Measurements from ENCODE around the gene ATG9B. TPM values are rescaled to one million over a fixed set of nuclear protein-coding genes. Genes with fewer than 3 reads are reported as not detected.
A peak's percentile ranks its signal among the peaks of the same experiment; 100 is the strongest.

ATG9B gene
- polyA plus RNA-seq, 1 of the 3 experiments (the other 2 are of a cell fraction) = 0.67 TPM

DNA sequence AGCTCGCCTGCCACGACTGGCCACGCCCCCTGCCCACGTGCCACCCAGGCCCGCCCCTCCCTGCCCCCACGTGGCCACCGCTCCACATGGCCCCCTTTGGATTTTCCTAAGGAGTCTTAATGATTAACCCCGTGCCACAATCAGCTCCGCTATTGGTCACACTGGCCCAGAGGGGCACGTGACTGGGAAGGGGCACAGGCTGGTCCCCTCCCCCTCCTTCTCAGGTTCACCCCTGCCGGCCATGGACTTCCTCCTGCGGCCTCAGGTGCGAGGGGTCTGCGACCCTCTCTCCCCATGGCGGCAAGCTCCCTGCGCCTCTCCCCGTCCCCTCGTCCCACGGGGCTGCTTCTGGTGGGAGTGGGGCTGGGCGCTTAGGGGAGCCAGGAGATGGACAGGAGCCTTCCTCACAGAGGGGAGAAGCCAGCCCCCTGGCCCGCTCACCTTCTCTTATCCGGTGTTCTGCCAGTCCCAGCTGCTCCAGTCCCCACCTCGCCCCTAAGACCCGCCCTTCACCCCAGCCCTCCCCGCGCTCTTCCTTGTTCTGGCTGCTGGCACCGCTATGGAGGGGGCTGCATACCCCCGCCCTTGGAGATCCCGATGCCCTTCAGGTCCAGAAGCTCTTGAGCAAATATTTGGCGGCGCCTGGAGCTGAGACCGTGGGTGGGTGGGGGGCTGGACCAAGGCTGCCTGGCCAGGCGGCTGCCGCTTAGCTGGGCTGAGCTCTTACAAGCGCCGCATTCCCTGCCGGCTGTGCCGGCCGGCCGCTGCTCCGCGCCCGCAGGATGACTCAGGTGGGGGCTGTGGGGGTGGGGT is 38.3 kb upstream of the ATG9B start:
- peaks cover 24 to 33% of the 10 kb centered on the region in 2 experiments for H3K4me1 ChIP-seq (ENCODE audit: control insufficient read depth in 1 of 2, insufficient read depth in 2 of 2, low read depth in 1 of 2, low read length in 1 of 2)
- no peak overlapping the region for H2AFZ ChIP-seq (ENCODE audit: low read depth)
- H3K9me3 ChIP-seq = no peaks in the 10 kb centered on the region
- no peak overlapping the region for H3K9ac ChIP-seq
- peaks cover 34 to 47% of the 10 kb centered on the region in 2 experiments for H3K36me3 ChIP-seq (replicated peaks in 1 of 2; ENCODE audit: control insufficient read depth in 1 of 2, insufficient read depth in 2 of 2, low read length in 1 of 2)
- 0 out of 4 replicates have a peak overlapping the region, but pooled peaks of 1 of the 2 experiments have one; percentile 13 for H3K27ac ChIP-seq (ENCODE audit: low read depth in 2 of 2, low read length in 1 of 2)
- H3K27me3 ChIP-seq (ENCODE audit: insufficient read depth) = no peaks in the 10 kb centered on the region
- no peaks in the 10 kb centered on the region for H3K9me2 ChIP-seq
- peaks cover 40% of the 10 kb centered on the region for H4K20me1 ChIP-seq (ENCODE audit: insufficient read depth)
- H3K4me2 ChIP-seq = no peak overlapping the region
- 80% methylated on average over 37 of the region's 43 CpGs for WGBS (ENCODE audit: low lambda C conversion rate)
- H3F3A ChIP-seq (replicated peaks; ENCODE audit: insufficient read depth) = no peaks in the 10 kb centered on the region
- H3K4me3 ChIP-seq (ENCODE audit: low read depth in 2 of 2, low read length in 1 of 2) = no peak overlapping the region
- POLR2A ChIA-PET = interaction anchor here (0.8 kb wide), 1 partner anchor 73 kb away, joined by 4 read pairs; no protein-coding TSS in a partner anchor
- H3K79me2 ChIP-seq (ENCODE audit: insufficient read depth) = peaks cover 62% of the 10 kb centered on the region
- DNase-seq = peak; percentile 81
- CTCF ChIA-PET = interaction anchor here (0.9 to 12.2 kb wide), 10 partner anchors 15 to 164 kb away, joined by 3 to 126 read pairs (median 4); partner anchors contain the start of genes AGAP3, FASTK and TMUB1
- TF ChIP-seq FOXJ3 (CRISPR knock-in tag; IDR thresholded peaks at IDR 0.05) (no peak), MXI1 (IDR thresholded peaks at IDR 0.05; ENCODE audit: low read depth, low read length) (peak; percentile 60; the same call in 1 of the 2 replicates), USF1 (IDR thresholded peaks at IDR 0.05; ENCODE audit: borderline replicate concordance, low read depth) (peak; percentile 40; the same call in 1 of the 2 replicates)

GRCh38 chr7:151062111-151062398 is 37.8 kb upstream of the ATG9B start:
- no peaks in the 10 kb centered on the region for H3F3A ChIP-seq (replicated peaks; ENCODE audit: insufficient read depth)
- DNase-seq = no peak
- H4K20me1 ChIP-seq (ENCODE audit: insufficient read depth) = peaks cover 40% of the 10 kb centered on the region
- no peak overlapping the region for H3K27ac ChIP-seq (ENCODE audit: low read depth in 2 of 2, low read length in 1 of 2)
- no peaks in the 10 kb centered on the region for H3K9me3 ChIP-seq
- no peak overlapping the region for H2AFZ ChIP-seq (ENCODE audit: low read depth)
- H3K27me3 ChIP-seq (ENCODE audit: insufficient read depth) = no peaks in the 10 kb centered on the region
- H3K4me1 ChIP-seq (ENCODE audit: control insufficient read depth in 1 of 2, insufficient read depth in 2 of 2, low read depth in 1 of 2, low read length in 1 of 2) = peaks cover 24 to 35% of the 10 kb centered on the region in 2 experiments
- CTCF ChIA-PET = interaction anchor here (0.9 to 12.2 kb wide), 6 partner anchors 15 to 48 kb away, joined by 3 to 126 read pairs (median 15); partner anchors contain the start of genes AGAP3, FASTK and TMUB1
- peaks cover 67% of the 10 kb centered on the region for H3K79me2 ChIP-seq (ENCODE audit: insufficient read depth)
- no peak overlapping the region; the same call in 1 of the 2 replicates for H3K9ac ChIP-seq
- POLR2A ChIA-PET = interaction anchor here (0.8 kb wide), 1 partner anchor 73 kb away, joined by 4 read pairs; no protein-coding TSS in a partner anchor
- no peaks in the 10 kb centered on the region for H3K9me2 ChIP-seq
- peak overlapping the region; percentile 85 for H3K4me2 ChIP-seq
- H3K36me3 ChIP-seq (replicated peaks in 1 of 2; ENCODE audit: control insufficient read depth in 1 of 2, insufficient read depth in 2 of 2, low read length in 1 of 2) = peaks cover 28 to 42% of the 10 kb centered on the region in 2 experiments
- TF ChIP-seq CTCF (IDR thresholded peaks at IDR 0.05) = no peak
- TF ChIP-seq RFX5 (IDR thresholded peaks at IDR 0.05; ENCODE audit: low read length) = no peak
- no peak for TF ChIP-seq GABPA (IDR thresholded peaks at IDR 0.05; ENCODE audit: low read depth)
- TF ChIP-seq FOXM1 (IDR thresholded peaks at IDR 0.05; ENCODE audit: low read depth) = no peak
- no peak for TF ChIP-seq SIN3A (IDR thresholded peaks at IDR 0.05; ENCODE audit: borderline replicate concordance, low read depth, low read length)
- no peak for TF ChIP-seq POLR2AphosphoS5 (IDR thresholded peaks at IDR 0.05; ENCODE audit: low read depth, low read length)
- no peak for TF ChIP-seq NFIC (IDR thresholded peaks at IDR 0.05; ENCODE audit: borderline replicate concordance)
- 94% methylated on average over 5 of the region's 11 CpGs for WGBS (ENCODE audit: low lambda C conversion rate)
- H3K4me3 ChIP-seq (ENCODE audit: low read depth in 2 of 2, low read length in 1 of 2) = no peak overlapping the region
